IMR-90 (cell line): ENCODE data around the gene ZNF318. TPM values are rescaled to one million over a fixed set of nuclear protein-coding genes. Genes with fewer than 3 reads are reported as not detected.

ENCODE experiments used
- ATAC-seq: fragments of 200-7000 bp; cut with Tn5 transposase; 2 replicates; pipeline ENCODE4 v1.9.1; 2020; ENCODE audit warnings: low read depth, mild to moderate bottlenecking, moderate library complexity
- BruUV-seq: library from RNA; stranded (reverse); fragments of 400-500 nt; replicated peaks from 2 replicates; lab custom pipeline; 2021; lab: Mats Ljungman, UMichigan
- CTCF ChIA-PET: fragments of 300-600 bp; formaldehyde crosslinking; extraction: SDS; loops from one replicate; lab custom pipeline; 2021; ENCODE audit warnings: antibody characterized with exemption; lab: Yijun Ruan, JAX
- POLR2A ChIA-PET: fragments of 300-600 bp; sonication (Branson Sonifier 250); formaldehyde crosslinking; loops from one replicate; lab custom pipeline; 2022; ENCODE audit warnings: antibody characterized with exemption; ENCODE audit not compliant: unreplicated experiment; lab: Charles Lee
- DNase-seq: peaks from one replicate; pipeline ENCODE4 v3.0.0; 2013
- H2AFZ ChIP-seq: replicated peaks from 2 replicates; pipeline ENCODE3; 2013; ENCODE audit warnings: low read length, mild to moderate bottlenecking; ENCODE audit not compliant: poor library complexity
- H2AK5ac ChIP-seq: 2 replicates; pipeline ENCODE4 v1.6.1; 2013; ENCODE audit warnings: low read depth, low read length, inconsistent platforms
- H2AK9ac ChIP-seq: replicated peaks from 2 replicates; pipeline ENCODE3; 2013; ENCODE audit warnings: mild to moderate bottlenecking, low read depth, low read length, moderate library complexity; ENCODE audit not compliant: poor library complexity
- H2BK120ac ChIP-seq: 2 replicates; pipeline ENCODE4 v1.6.1; 2013; ENCODE audit warnings: low read depth, low read length, inconsistent platforms
- H2BK15ac ChIP-seq: 3 replicates; pipeline ENCODE4 v1.6.1; 2013; ENCODE audit warnings: low read depth, low read length, inconsistent platforms
- H2BK20ac ChIP-seq: 2 replicates; pipeline ENCODE4 v1.6.1; 2013; ENCODE audit warnings: low read depth, mild to moderate bottlenecking, inconsistent platforms, low read length, moderate library complexity
- H2BK5ac ChIP-seq: 2 replicates; pipeline ENCODE4 v1.6.1; 2013; ENCODE audit warnings: mild to moderate bottlenecking, low read depth, low read length, inconsistent platforms; ENCODE audit not compliant: poor library complexity, severe bottlenecking
- H3K14ac ChIP-seq: replicated peaks from 2 replicates; pipeline ENCODE4 v1.6.1; 2013; ENCODE audit warnings: low read depth, low read length, inconsistent platforms
- H3K18ac ChIP-seq: 2 replicates; pipeline ENCODE4 v1.6.1; 2013; ENCODE audit warnings: low read depth, low read length, control low read depth
- H3K23ac ChIP-seq: 2 replicates; pipeline ENCODE4 v1.6.1; 2013; ENCODE audit warnings: low read depth, low read length, inconsistent platforms
- H3K27ac ChIP-seq: 2 replicates; pipeline ENCODE4 v1.5.1; 2013; ENCODE audit warnings: mild to moderate bottlenecking, control low read depth, low read length; ENCODE audit not compliant: insufficient read depth
- H3K27me3 ChIP-seq: 2 replicates; pipeline ENCODE4 v1.6.1; 2013; ENCODE audit warnings: low read length; ENCODE audit not compliant: control insufficient read depth, insufficient read depth
- H3K36me3 ChIP-seq: 2 replicates; pipeline ENCODE4 v1.6.1; 2013; ENCODE audit warnings: low read length, mixed read lengths; ENCODE audit not compliant: control insufficient read depth, insufficient read depth
- H3K4ac ChIP-seq: 2 replicates; pipeline ENCODE4 v1.6.1; 2013; ENCODE audit warnings: low read depth, low read length, inconsistent platforms
- H3K4me1 ChIP-seq: 2 replicates; pipeline ENCODE4 v1.6.1; 2013; ENCODE audit warnings: low read length, mixed read lengths; ENCODE audit not compliant: control insufficient read depth, insufficient read depth
- H3K4me2 ChIP-seq: 2 replicates; pipeline ENCODE4 v1.6.1; 2013; ENCODE audit warnings: low read depth, mild to moderate bottlenecking, control low read depth, low read length, moderate library complexity
- H3K4me3 ChIP-seq: 2 replicates; pipeline ENCODE4 v1.5.1; 2013; ENCODE audit warnings: low read depth, mild to moderate bottlenecking, control low read depth, low read length, moderate library complexity; ENCODE audit not compliant: insufficient read depth
- H3K56ac ChIP-seq: 2 replicates; pipeline ENCODE4 v1.6.1; 2013; ENCODE audit warnings: low read length, inconsistent platforms; ENCODE audit not compliant: insufficient read depth; ENCODE audit errors: extremely low read depth
- H3K79me1 ChIP-seq, 2 experiments: 2 replicates each; pipeline ENCODE4 v1.6.1; 2013; ENCODE audit warnings: low read length in 2 of 2, inconsistent platforms in 1 of 2, low read depth in 1 of 2
- H3K9ac ChIP-seq: 2 replicates; pipeline ENCODE4 v1.6.1; 2013; ENCODE audit warnings: low read depth, low read length, control low read depth
- H3K9me1 ChIP-seq: 2 replicates; pipeline ENCODE4 v1.6.1; 2013; ENCODE audit warnings: low read length, inconsistent platforms; ENCODE audit not compliant: insufficient read depth
- H3K9me3 ChIP-seq: 2 replicates; pipeline ENCODE4 v1.6.1; 2013; ENCODE audit warnings: low read length; ENCODE audit not compliant: control insufficient read depth, insufficient read depth
- H4K20me1 ChIP-seq: 2 replicates; pipeline ENCODE4 v1.6.1; 2013; ENCODE audit warnings: low read length, inconsistent platforms; ENCODE audit not compliant: insufficient read depth
- H4K5ac ChIP-seq: 2 replicates; pipeline ENCODE4 v1.6.1; 2013; ENCODE audit warnings: mild to moderate bottlenecking, low read depth, low read length, control low read depth
- H4K8ac ChIP-seq, 2 experiments: 2 replicates each; pipeline ENCODE4 v1.6.1; 2013; ENCODE audit warnings: low read depth in 2 of 2, low read length in 2 of 2, control low read depth in 1 of 2, inconsistent platforms in 1 of 2
- H4K91ac ChIP-seq: 2 replicates; pipeline ENCODE4 v1.6.1; 2013; ENCODE audit warnings: low read depth, low read length, inconsistent platforms; ENCODE audit not compliant: insufficient read depth
- MAZ ChIP-seq: IDR thresholded peaks from 2 replicates; pipeline ENCODE4 v1.6.1; 2012; ENCODE audit warnings: low read depth, mild to moderate bottlenecking, low read length, improper control_type of control experiment, moderate library complexity, borderline replicate concordance
- MXI1 ChIP-seq: IDR thresholded peaks from 2 replicates; pipeline ENCODE4 v1.6.1; 2012; ENCODE audit warnings: low read depth, mild to moderate bottlenecking, low read length, moderate library complexity, borderline replicate concordance
- dilution Hi-C: fragments of 300-500 bp; cut with HindIII; formaldehyde crosslinking; loops from one replicate; pipeline ENCODE4 v1.14.3; 2018; ENCODE audit warnings: low sequenced_read_pairs; ENCODE audit not compliant: unreplicated experiment
- in situ Hi-C: fragments of 300-500 bp; cut with MboI; formaldehyde crosslinking; loops from 3 replicates; pipeline ENCODE4 v1.14.3; 2019; ENCODE audit warnings: low sequenced_read_pairs, inconsistent platforms, mixed read lengths
- intact Hi-C: fragments of 100-400 bp; cut with micrococcal nuclease; formaldehyde crosslinking; loops from 2 replicates; pipeline ENCODE4 v1.10.0; 2022
- polyA plus RNA-seq, 3 experiments: library from polyadenylated mRNA; depleted of rRNA; stranded (reverse); fragments of >200 nt; gene quantifications; 2 replicates each; pipeline ENCODE4 v1.2.3, GENCODE V29; 2012; ENCODE audit warnings: low replicate concordance in 1 of 3
- total RNA-seq: library from RNA; depleted of rRNA; stranded (reverse); fragments of >200 nt; gene quantifications from 2 replicates; pipeline ENCODE4 v1.2.3, GENCODE V29; 2012
- TF ChIP-seq, protein P1 (sequence below): fragments of 150-350 bp; IDR thresholded peaks from 2 replicates; pipeline ENCODE4 v1.6.1; 2017; ENCODE audit warnings: mild to moderate bottlenecking, antibody characterized with exemption, low read length, low read depth

Gene ZNF318
- total and polyA plus RNA-seq, 2 of the 4 experiments (the other 2 are of a cell fraction), result 5.7 to 6.6 TPM

- no peak overlapping the region for H3K4me3 ChIP-seq
- no peaks in the 10 kb centered on the region for H3K27me3 ChIP-seq
- ChIA-PET CTCF (no interaction called here), POLR2A (no interaction called here)
- no peak for TF ChIP-seq MXI1
- TF ChIP-seq MAZ, result no peak
- TF ChIP-seq, protein P1, sequence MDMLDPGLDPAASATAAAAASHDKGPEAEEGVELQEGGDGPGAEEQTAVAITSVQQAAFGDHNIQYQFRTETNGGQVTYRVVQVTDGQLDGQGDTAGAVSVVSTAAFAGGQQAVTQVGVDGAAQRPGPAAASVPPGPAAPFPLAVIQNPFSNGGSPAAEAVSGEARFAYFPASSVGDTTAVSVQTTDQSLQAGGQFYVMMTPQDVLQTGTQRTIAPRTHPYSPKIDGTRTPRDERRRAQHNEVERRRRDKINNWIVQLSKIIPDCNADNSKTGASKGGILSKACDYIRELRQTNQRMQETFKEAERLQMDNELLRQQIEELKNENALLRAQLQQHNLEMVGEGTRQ, result no peak
- no peak overlapping the region for H2BK15ac ChIP-seq
- H3K56ac ChIP-seq, result no peak overlapping the region
- H2BK120ac ChIP-seq, result no peak overlapping the region
- intact Hi-C loops, result no loop called here
- no peak overlapping the region for H3K4me2 ChIP-seq
- H2BK5ac ChIP-seq, result no peak overlapping the region
- H2AK9ac ChIP-seq, result no peak overlapping the region
- no peak overlapping the region for H4K91ac ChIP-seq
- peaks cover 33 to 34% of the 10 kb centered on the region in 2 experiments for H3K79me1 ChIP-seq
- no peak overlapping the region for H4K8ac ChIP-seq
- in situ Hi-C loops, result no loop called here
- H3K4me1 ChIP-seq, result no peaks in the 10 kb centered on the region
- dilution Hi-C loops, result no loop called here
- H3K4ac ChIP-seq, result no peak overlapping the region
- H2BK20ac ChIP-seq, result no peak overlapping the region
- no peak overlapping the region for H2AFZ ChIP-seq
- ATAC-seq (no peak; the same call in 1 of the 2 replicates), DNase-seq (peak; percentile 30)
- H3K23ac ChIP-seq, result no peak overlapping the region
- no peak overlapping the region for H3K18ac ChIP-seq
- no peak overlapping the region for H3K14ac ChIP-seq
- no peak overlapping the region for H3K9ac ChIP-seq
- BruUV-seq, result no TSS peak
- no peaks in the 10 kb centered on the region for H4K20me1 ChIP-seq
- H4K5ac ChIP-seq, result no peak overlapping the region
- H3K9me1 ChIP-seq, result peaks cover 14% of the 10 kb centered on the region; the same call in 1 of the 2 replicates
- peaks cover 42% of the 10 kb centered on the region for H3K36me3 ChIP-seq
- H2AK5ac ChIP-seq, result no peak overlapping the region
- H3K27ac ChIP-seq, result no peak overlapping the region
- no peaks in the 10 kb centered on the region for H3K9me3 ChIP-seq
Measured at GRCh38 chr6:43359381-43359780, 10.1 kb downstream of the ZNF318 start.
